Tibial artery (tissue), 4 donors: Measurements from ENCODE around the gene TMEM40.

ENCODE experiments used
- DNase-seq, 2 donors: peaks; one replicate each; pipeline ENCODE4 v3.0.0-alpha.2; 2019
- H3K27ac ChIP-seq, 2 donors: fragments of 200-600 bp; sonication (generic) in 1 of 2; 1 replicate in 1 of 2; 2 replicates in 1 of 2; pipeline ENCODE4 v1.5.1; 2018 to 2019; ENCODE audit warnings: mild to moderate bottlenecking in 1 of 2
- H3K27me3 ChIP-seq, 2 donors: fragments of 200-600 bp; sonication (generic) in 1 of 2; one replicate each; pipeline versions ENCODE4 v1.5.1 to v1.6.0; 2016 to 2019
- H3K36me3 ChIP-seq, 3 donors: fragments of 200-600 bp; sonication (generic) in 2 of 3; one replicate each; pipeline ENCODE4 v1.5.1; 2016 to 2019; ENCODE audit warnings: mild to moderate bottlenecking in 2 of 3
- H3K4me1 ChIP-seq, 4 donors: fragments of 200-600 bp; sonication (generic) in 2 of 4; 1 replicate in 3 of 4; 2 replicates in 1 of 4; pipeline ENCODE4 v1.5.1; 2016 to 2019
- H3K4me3 ChIP-seq, 2 donors: fragments of 200-600 bp; sonication (generic) in 1 of 2; 1 replicate in 1 of 2; 2 replicates in 1 of 2; pipeline ENCODE4 v1.5.1; 2018 to 2019; ENCODE audit warnings: mild to moderate bottlenecking in 2 of 2
- H3K9me3 ChIP-seq, 3 donors: fragments of 200-600 bp; sonication (generic) in 1 of 3; one replicate each; pipeline ENCODE4 v1.5.1; 2016 to 2019
- intact Hi-C: fragments of 100-400 bp; cut with DNase I; formaldehyde crosslinking; loops from one replicate; pipeline ENCODE4 v1.15.0; 2023; ENCODE audit warnings: low total_unique reads
- TF ChIP-seq, protein P1 (sequence below), 2 experiments: fragments of 200-600 bp in 1 of 2; fragments of 450-650 bp in 1 of 2; IDR thresholded peaks; one replicate each; pipeline ENCODE4 v1.5.1; 2017 to 2019; ENCODE audit warnings: antibody characterized with exemption in 2 of 2, mild to moderate bottlenecking in 1 of 2, moderate library complexity in 1 of 2

TMEM40 gene

DNA sequence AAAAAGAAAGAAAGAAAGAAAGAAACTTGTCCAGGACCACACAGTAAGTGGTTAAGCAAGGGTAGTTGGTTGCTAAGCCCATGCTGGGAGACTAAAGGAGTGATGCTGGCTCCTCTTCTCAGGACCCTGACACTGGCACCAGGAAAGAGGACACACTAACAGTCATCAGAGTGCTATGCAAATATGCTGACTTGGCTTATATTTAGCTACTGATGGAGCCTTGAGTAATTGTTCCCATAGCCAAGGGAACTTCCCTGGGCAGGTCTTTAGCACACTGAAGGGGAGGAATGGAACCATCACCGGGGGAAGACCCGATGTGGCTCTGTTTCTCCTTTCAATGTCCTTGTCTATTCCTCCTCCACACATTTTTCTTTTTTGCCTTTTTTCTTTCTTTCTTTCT lies 6.2 kb downstream of the TMEM40 start:
- Histone ChIP-seq H3K27me3 (no peaks in the 10 kb centered on the region), H3K9me3 (no peaks in the 10 kb centered on the region), H3K4me1 (peaks cover 0 to 20% (median 9%) of the 10 kb centered on the region in 4 donors), H3K27ac (no peak overlapping the region), H3K4me3 (no peak overlapping the region), H3K36me3 (no peaks in the 10 kb centered on the region)
- no peak for DNase-seq
- TF ChIP-seq, protein P1, sequence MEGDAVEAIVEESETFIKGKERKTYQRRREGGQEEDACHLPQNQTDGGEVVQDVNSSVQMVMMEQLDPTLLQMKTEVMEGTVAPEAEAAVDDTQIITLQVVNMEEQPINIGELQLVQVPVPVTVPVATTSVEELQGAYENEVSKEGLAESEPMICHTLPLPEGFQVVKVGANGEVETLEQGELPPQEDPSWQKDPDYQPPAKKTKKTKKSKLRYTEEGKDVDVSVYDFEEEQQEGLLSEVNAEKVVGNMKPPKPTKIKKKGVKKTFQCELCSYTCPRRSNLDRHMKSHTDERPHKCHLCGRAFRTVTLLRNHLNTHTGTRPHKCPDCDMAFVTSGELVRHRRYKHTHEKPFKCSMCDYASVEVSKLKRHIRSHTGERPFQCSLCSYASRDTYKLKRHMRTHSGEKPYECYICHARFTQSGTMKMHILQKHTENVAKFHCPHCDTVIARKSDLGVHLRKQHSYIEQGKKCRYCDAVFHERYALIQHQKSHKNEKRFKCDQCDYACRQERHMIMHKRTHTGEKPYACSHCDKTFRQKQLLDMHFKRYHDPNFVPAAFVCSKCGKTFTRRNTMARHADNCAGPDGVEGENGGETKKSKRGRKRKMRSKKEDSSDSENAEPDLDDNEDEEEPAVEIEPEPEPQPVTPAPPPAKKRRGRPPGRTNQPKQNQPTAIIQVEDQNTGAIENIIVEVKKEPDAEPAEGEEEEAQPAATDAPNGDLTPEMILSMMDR (IDR thresholded peaks at IDR 0.05) = no peak
- intact Hi-C loops = no loop called here

DNA sequence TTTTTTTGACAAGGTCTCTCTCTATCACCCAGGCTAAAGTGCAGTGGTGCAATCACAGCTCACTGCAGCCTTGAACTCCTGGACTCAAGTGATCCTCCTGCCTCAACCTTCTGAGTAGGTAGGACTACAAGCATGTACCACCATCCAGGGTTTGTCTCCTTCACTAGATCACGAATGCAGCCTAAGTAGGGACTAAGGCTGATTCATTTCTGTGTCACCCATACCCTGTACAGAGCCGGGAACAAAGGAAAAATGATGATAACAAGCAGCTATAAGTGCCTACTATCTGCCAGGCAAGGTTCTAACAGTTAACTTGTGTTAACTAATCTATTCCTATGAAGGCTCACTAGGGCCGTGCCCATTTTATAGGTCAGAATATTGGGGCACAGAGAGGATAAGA lies 7.0 kb downstream of the TMEM40 start:
- intact Hi-C loops = no loop called here
- no peak overlapping the region for H3K27ac ChIP-seq

DNA sequence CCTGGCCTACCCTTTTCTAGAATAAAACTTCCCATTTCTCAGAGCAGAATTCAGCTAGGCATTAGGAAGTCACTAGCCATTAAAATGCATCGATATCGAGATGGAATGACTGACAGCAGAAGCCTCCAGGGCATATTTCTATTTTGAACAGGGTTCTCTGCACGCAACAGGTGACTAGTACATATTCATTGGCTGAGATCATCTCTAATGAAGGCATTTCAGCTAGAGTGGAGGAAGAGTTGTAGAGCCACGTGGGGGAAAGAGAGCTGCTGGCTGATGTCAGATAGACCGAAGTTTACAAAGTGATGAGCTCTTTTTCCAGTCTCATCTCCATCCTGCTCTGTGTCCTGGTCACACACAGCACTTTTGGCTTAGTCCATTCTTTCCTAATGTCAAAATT lies 7.5 kb downstream of the TMEM40 start:
- no peak overlapping the region for H3K27ac ChIP-seq
- no peaks in the 10 kb centered on the region for H3K27me3 ChIP-seq
- no peaks in the 10 kb centered on the region for H3K9me3 ChIP-seq
- H3K36me3 ChIP-seq = no peaks in the 10 kb centered on the region
- intact Hi-C loops = no loop called here
- DNase-seq = no peak
- no peak overlapping the region for H3K4me3 ChIP-seq
- TF ChIP-seq, protein P1 (IDR thresholded peaks at IDR 0.05) = no peak
- H3K4me1 ChIP-seq = peaks cover 0 to 17% (median 9%) of the 10 kb centered on the region in 4 donors

More for the DNA sequence above, 7.0 kb downstream of the TMEM40 start:
- Histone ChIP-seq H3K27me3 (no peaks in the 10 kb centered on the region), H3K4me3 (no peak overlapping the region), H3K36me3 (no peaks in the 10 kb centered on the region), H3K4me1 (peaks cover 0 to 17% (median 9%) of the 10 kb centered on the region in 4 donors), H3K9me3 (no peaks in the 10 kb centered on the region)
- no peak for DNase-seq
- TF ChIP-seq, protein P1 (IDR thresholded peaks at IDR 0.05) = no peak

DNA sequence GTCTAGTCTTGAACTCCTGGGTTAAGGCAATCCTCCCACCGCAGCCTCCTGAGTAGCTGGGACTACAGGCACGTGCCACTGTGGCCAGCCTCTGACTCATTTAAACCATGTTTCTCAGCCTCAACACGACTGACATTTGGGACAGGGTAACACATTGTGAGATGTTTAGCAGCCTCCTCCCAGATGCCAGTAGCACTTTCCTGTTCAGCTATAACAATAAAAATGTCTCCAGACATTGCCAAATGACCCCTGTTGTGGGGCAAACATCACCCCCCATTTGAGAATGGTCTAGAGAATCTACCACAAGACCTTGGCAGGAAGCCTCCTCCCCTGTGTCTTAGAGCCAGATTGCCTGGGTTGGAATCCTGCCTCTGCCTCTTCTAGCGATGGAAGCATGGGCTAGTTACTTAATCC lies 8.4 kb downstream of the TMEM40 start:
- peak overlapping the region; percentile 38 to 44 for H3K27ac ChIP-seq
- H3K4me3 ChIP-seq = no peak overlapping the region
- H3K27me3 ChIP-seq = no peaks in the 10 kb centered on the region
- H3K9me3 ChIP-seq = no peaks in the 10 kb centered on the region
- no peaks in the 10 kb centered on the region for H3K36me3 ChIP-seq
- TF ChIP-seq, protein P1 (IDR thresholded peaks at IDR 0.05) = no peak
- intact Hi-C loops = no loop called here
- H3K4me1 ChIP-seq = peaks cover 0 to 17% (median 9%) of the 10 kb centered on the region in 4 donors
- DNase-seq = peak; percentile 44 to 78

DNA sequence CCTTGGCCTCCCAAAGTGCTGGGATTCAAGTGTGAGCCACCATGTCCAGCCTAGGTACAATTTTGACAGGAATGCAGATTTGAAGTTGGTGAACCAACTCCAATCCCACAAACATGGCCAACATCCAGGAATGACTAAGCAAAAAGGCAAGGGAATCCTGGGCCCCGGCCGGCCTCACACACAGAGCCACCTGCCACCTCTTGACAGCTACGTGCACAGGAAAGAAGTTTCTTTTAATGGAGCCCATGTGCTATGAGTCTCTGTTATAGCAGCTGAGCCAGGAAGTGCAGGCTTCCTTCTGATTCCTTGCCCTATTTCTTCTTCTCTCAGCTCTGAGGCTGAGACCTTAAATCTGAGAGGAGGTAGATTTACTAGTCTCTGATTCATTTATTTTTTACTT lies 8.8 kb downstream of the TMEM40 start:
- H3K9me3 ChIP-seq = no peaks in the 10 kb centered on the region
- intact Hi-C loops = no loop called here
- peak in 1 of 2 donors; percentile 71 for DNase-seq
- TF ChIP-seq, protein P1 (IDR thresholded peaks at IDR 0.05) = no peak
- H3K27me3 ChIP-seq = no peaks in the 10 kb centered on the region
- peaks cover 0 to 17% (median 9%) of the 10 kb centered on the region in 4 donors for H3K4me1 ChIP-seq
- H3K27ac ChIP-seq = peak overlapping the region; percentile 38 to 44
- H3K36me3 ChIP-seq = no peaks in the 10 kb centered on the region
- no peak overlapping the region for H3K4me3 ChIP-seq

DNA sequence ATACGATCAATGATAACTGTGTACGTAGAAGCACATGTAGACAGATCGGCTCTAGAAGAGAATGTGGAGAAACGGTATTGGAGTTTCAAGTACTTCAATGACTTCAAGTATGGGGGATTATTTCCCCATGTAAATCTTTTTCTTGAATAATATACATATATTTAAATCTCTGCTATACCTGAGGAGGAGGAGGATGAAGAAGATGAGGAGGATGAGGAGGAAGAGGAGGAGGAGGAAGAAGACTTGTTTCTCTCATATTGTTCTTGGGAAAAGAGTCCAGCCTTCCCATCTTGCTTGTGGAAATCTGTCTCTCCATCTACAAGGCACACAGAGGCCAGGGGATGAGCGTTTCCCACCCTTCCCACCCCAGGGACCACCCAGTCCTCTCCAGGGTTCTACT lies 10.6 kb downstream of the TMEM40 start:
- TF ChIP-seq, protein P1 (IDR thresholded peaks at IDR 0.05) = no peak
- intact Hi-C loops = no loop called here
- Histone ChIP-seq H3K27me3 (no peaks in the 10 kb centered on the region), H3K4me3 (no peak overlapping the region), H3K27ac (no peak overlapping the region), H3K4me1 (peaks cover 0 to 17% (median 9%) of the 10 kb centered on the region in 4 donors), H3K9me3 (no peaks in the 10 kb centered on the region), H3K36me3 (no peaks in the 10 kb centered on the region)
- DNase-seq = no peak
